NCI-H2227 (cell line): Measurements from ENCODE around the gene ASNSD1.
"Not testable (repeated sequence)": the region's sequence is repeated elsewhere in the genome, so short reads cannot be mapped to it uniquely, and the experiment has no call there.

ENCODE experiments used
- DNase-seq: peaks from one replicate; lab custom pipeline; 2025; ENCODE audit not compliant: unreplicated experiment; lab: John Stamatoyannopoulos, UW

The ASNSD1 gene

DNA sequence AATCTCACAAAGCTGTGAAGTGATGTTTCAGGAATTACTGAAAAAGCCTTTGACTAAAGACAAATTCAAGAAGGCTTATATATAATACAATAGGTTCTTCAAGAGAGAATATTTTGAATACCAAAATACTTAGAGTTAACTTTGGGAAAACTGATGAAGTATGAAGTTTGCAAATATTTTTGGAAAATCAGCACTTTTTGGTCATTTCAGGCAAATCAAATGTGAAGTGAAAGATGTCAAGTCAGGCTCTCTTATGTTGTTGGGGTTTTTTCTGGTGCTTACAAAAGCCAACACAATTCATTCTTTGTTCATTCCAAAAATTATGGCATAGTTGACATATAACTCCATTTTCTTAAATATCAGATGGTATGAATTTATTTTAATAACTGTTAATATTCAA is 14.7 kb upstream of the ASNSD1 start:
- no peak for DNase-seq

DNA sequence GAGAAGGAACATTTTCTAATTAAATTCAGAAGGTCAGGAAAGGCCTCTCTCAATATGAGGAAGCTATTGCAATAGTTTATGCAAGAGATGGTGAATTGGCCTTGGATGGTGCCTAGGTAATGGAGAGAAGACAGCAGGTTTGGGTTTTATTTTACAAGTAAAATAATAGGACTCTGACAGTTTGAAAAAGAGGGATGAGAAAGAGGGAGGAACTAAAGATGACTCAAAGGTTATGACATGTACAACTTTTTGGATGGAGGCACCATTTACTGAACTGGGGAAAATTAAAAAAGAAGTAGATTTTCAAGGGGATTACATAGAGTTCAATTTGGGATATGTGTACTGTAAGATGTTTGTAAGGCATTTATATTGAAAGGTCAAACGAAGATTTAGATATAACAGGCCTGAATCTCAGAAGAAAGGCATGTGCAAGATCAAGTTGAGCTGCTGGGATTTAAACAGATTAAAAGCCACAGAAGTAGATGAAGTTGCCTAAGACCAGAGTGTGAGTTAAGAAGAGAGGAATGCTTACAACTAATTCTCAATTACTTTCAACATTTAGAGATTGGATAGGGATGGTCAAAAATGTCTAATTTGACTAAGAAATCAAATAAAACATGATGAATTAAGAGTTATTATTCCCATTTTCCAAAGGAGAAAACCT is 12.3 kb upstream of the ASNSD1 start:
- no peak for DNase-seq

DNA sequence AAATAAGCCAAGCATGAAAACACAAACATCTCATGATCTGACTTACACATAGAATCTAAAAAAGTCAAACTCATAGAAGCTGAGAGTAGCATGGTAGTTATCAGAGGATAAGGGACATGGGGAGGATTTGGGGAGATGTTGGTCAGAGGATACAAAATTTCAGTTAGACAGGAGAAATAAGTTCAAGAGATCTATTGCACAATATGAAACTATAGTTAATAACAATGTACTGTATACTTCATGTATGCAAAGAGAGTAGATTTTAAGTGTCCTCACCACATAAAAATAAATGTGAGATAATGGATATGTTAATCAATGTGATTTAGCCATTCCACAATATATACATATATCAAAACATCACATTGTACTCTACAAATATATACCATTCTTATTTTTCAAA is 10.0 kb upstream of the ASNSD1 start:
- DNase-seq = no peak

DNA sequence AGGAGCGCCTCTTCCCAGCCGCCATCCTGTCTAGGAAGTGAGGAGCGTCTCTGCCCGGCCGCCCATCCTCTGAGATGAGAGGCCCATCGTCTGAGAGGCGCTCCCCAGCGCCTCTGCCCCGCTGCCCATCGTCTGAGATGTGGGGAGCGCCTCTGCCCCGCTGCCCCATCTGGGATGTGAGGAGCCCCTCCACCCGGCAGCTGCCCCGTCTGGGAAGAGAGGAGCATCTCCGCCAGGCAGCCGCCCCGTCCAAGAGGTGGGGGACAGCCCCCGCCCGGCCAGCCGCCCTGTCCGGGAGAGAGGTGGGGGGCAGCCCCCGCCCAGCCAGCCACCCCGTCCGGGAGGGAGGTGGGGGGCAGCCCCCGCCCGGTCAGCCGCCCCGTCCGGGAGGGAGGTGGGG is 7.8 kb upstream of the ASNSD1 start:
- DNase-seq = not testable (repeated sequence)

DNA sequence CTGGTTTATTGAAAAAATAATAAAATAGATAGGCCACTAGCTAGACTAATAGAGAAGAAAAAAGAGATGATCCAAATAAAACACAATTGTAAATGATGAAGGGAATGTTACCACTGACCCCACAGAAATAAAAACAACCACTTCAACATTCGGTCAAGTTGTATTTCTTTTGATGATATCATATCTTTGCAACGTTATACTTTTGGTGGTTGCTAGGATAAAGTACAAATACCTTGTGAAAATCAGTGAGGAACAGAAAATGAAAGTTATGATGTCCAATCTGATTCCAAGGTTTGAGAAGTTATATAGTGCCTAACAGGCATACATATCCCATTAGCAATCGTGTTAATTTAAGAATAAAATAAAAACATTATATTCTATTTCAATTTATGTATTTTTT is 6.6 kb upstream of the ASNSD1 start:
- no peak for DNase-seq

DNA sequence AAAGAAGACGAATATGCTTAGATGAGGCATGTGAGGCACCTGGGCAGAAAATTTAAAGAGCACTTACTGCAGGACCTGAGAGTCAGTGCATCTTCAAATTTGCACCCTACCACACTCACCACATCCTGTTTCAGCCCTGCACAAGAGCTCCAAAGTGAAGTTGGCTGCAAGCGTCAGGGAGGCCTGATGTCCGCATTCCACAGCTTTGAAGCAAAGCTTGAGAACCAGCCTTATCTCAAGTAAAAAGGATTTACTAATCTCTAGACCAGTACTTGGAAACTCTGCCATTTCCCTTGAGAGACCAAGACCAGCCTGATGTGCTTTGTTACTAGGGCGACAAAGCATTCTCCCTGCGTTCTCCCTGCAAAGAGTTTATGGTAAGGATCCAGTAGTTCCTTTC is 3.4 kb upstream of the ASNSD1 start:
- DNase-seq = no peak

DNA sequence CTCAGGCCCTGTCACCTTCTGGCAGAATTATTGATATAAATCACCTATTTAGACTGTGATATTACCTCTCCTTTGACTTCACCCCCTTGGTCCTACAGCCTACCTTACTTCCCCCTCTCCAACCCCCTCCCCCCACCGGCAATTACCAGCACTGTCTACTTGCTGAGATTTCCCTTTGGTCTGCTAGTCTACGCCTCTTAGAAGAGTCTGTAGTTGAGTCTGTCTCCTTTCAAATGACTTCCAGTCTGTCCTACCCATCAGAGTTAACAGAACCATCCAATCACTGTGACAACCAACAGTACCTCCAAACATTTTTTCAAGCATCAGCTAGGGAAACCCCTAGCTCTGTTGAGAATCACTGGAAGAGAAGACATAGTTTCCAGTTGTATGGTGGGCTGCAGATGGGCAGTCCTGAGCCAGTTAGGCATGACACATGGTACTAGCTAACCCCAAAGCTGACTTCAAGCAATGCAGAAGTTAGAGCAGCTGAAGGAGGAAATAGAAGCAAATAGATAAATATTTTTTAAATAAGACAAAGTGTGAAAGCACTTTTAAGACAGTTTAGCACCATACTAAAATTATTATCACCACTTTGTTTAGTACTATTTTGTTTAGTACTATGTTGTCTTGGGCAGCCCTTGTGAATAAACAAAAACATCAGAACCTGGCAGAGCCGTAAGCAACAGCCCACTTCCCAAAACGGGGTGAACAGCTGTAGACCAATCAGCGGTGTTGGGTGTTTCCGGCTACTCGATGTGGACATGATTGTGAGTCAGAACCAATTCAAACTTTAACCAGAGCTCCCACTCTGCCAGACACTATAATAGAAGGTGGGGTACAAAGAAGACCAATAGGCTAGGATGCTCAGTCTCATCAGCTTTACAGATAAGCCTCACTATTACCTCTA is 2.7 kb upstream of the ASNSD1 start:
- DNase-seq = no peak

DNA sequence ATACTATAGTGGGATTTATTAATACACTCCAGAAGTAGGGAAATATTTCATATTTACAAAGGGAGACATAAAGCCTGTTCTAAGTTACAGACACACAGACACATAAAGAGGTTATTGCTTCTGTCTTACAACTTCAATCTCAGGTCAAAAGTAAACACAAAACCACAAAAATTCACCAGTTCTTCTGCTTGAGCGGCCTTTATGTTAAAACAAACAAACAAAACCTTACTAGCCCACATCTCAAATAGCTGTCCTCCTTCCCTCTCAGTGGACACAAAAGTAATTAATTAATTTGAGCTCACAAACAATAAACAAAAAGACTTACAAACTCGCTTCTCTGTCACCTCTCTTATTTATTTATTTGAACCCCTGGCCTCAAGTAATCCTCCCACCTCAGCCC is 1.5 kb upstream of the ASNSD1 start:
- DNase-seq = no peak

DNA sequence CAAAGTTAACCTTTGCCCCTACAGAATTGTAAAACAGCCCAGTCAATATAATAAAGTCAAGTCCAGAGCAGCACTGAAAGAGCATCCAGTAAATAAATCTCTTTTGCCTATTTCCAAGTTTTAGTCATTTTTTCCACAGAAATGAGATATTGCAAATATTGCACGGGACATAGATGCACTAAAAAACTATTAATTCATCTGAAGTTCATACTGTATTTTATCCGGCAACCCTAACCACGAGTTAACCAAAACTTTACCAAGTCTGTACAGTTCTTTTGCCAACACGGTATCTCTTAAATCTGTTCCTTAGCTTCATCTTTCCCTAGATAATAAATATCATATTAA is 484 bp upstream of the ASNSD1 start:
- no peak for DNase-seq

DNA sequence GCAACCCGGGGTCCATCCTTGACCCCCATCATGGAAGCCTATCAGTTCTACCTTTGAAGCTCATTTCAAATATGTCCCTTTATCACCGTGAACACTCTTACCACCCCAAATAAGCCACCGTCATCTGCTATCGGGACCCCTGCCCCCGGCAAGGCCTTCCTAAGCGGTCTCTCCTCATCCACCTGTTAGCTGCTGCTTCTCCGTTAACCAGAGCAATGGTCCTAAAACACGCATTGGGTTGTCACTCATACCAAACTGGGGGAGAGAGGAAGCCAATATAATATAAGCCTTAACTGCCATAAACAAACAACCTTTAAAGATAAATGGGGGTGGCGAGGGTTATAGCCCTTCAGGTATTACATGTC is 680 bp downstream of the ASNSD1 start:
- no peak for DNase-seq

DNA sequence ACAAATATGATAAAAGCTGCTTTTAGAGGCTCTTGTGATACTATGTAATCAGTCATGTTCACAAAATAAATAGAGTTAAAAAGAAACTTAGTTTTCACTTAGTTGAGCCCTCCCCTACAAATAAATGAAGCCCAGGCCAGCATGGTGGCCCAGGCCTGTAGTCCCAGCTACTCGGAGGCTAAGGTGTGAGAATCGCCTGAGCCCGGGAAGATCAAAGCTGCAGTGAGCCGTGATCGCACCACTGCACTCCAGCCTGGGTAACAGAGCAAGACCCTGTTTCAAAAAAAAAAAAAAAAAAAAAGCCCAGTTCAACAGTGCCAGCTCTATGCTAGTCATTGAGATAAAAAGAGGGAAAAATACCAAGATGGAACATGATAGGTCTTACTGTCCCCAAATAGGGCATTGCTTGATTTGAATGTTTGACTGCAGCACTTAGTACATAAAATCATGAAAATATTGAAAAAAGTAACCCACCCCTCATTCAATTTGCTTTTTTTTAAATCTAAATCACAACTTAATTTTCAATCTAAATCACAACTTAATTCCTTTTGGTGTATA is 1.5 kb downstream of the ASNSD1 start:
- DNase-seq = no peak

DNA sequence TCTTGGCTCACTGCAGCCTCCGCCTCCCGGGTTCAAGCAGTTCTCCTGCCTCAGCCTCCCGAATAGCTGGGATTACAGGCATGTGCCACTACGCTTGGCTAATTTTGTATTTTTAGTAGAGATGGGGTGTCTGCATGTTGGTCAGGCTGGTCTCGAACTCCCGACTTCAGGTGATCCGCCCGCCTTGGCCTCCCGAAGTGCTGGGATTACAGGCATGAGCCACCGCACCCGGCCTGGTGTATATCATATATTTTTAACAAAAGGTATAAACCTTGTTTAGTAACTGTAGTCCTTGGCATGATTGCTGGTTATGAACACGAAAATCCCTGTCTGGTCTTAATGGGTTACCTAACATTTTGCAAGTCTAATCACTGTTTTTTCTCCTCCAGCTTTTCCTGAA is 2.1 kb downstream of the ASNSD1 start:
- DNase-seq = not testable (repeated sequence)

DNA sequence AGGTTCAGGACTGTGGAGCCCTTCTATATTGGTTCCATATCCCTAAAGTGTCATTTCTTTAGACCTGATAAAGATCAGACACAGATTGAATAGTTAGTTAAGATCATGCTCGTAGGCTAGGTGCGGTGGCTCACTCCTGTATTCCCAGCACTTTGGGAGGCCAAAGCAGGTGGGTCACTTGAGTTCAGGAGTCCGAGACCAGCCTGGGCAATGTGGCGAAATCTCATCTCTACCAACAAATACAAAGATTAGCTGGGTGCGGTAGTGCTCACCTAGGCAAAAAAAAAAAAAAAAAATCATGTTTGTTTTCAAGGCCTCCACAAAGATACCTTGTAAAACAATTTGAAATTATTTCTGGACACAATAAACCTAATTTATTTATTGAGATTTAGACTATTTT is 8.7 kb downstream of the ASNSD1 start:
- no peak for DNase-seq

DNA sequence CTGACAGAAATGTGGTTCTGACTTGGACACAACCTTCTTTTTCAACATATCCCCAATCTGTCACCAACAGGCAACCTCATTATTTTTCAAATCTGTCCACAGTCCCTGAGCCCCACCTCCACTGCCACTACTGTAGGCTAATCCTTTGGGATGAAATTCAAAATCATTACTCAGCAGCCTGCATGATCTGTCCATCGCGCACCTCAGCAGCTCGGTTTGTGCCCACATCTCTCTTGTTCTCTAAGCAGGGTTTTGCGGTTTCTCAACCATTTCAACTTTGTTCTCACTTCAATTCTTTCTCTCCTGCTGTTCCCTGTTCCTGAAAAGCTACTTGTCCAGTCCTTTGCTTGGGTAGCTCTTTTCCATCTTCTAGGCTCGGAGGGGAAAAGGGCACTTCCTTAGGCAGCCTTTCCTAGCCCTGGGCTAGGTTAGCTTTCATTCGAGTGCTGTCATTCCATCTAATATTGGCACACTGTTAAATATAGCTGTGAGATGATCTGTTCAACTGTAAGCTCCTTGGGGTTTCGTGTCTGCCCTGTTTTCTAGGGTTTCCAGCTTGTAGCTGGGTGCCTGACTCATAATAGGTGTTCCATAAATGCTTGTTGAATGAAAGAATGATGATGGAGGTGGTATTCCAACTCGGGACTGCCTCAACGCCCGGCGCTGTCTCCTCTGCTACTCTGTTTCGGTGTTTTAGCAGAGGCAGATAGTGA is 12.6 kb downstream of the ASNSD1 start:
- DNase-seq = peak; percentile 38

DNA sequence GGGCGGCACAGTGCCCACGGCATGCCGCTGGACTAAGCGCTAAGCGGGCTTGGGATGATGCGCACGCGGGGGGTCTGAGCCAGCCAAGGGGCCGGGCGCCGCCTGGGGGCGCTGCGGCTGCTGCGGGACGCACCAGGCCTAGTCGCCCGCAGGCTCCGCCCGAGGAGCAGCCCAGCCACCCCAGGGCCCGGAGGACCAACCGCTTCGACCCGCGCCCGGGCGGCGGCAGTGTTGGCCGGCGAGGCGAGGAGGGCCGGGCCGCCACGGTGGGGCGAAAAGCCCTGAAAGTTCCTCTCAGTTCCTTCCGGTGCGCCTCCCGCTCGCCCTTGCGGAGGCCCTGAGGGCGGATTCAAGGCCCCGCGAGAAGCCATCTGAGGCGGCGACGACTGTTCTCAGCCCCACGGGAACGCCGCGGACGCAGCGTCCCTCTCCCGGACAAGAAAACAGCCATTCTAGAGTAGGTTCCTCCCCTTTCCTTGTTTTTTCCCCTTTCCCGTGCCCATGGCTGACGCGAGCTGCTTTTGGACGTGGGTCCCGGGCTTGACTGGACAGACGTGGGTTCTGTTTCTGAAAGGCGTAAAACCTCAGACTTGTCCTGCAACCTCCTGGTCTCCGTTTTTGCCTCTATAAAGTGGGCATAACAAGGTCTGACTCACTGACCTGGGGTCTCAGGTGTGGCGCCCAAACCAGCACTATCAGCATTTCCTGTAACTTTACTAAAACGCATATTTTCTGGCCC is 13.3 kb downstream of the ASNSD1 start, which contains the start of gene ANKAR:
Gene ANKAR (plus strand): TSS at position 297 of the 739 bp plus-strand sequence. CDS start 1,821 bp downstream, outside the sequence.
- peak; percentile 96 for DNase-seq

DNA sequence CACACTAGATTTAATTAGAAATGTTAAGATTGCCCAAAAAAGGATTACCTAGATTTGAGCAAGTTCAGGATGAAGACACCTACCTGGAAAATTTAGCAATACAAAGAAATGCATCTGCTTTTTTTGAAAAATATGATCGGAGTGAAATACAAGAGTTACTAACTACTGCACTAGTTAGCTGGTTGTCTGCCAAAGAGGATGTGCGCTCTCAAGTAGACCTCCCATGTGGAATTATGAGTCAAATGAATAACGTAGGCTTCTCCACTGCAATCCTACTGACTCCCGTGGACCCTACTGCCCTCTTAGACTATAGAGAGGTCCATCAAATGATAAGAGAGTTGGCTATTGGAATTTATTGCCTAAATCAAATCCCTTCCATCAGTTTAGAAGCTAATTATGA is 15.2 kb downstream of the ASNSD1 start:
- no peak for DNase-seq

DNA sequence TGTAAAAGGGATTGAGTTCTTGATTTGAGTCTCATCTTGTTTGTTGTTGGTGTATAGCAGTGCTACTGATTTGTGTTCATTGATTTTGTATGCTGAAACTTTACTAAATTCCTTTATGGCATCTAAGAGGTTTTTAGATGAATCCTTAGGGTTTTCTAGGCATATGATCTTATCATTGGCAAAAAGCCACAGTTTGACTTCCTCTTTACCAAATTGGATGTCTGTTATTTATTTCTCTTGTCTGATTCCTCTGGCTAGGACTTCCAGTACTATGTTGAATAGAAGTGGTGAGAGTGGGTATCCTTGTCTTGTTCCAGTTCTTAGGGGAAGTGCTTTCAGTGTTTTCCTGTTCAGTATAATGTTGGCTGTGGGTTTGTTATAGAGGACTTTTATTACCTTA is 18.0 kb downstream of the ASNSD1 start:
- DNase-seq = no peak

DNA sequence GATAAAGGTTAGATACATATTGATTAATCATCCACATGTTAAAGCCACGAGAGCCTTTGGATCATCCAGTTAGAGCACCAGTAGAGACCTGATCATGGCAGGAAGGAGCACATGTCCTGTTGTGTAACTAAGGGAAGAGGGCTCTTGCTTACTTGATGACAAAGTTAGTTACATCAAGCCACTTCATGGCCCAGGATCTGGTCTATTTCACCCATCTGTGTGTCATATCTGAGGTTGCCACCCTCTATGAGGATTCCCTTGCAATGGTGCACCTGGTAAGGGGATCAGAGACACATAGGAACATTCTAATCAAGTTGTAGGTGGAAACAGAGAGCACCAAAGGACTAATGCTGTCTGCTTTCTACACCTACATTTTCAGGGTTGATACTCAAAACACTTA is 19.9 kb downstream of the ASNSD1 start:
- no peak for DNase-seq

DNA sequence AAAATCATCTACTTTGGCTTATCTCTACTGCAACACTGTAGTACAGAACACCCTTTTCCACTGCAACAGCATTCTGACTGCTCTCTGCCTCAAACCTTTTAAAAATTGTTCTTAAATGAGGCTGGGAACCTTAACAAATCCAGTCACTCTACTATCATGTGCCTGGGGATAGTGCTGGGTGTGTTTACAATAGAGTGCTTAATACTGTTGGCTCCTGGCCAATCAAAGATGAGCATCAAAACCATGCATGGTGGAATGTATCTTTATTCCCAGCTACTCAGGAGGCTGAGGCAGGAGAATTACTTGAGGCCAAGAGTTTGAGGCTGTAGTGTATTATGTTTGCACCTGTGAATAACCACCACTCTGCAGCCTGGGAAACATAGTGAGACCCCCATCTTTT is 20.6 kb downstream of the ASNSD1 start:
- no peak for DNase-seq

DNA sequence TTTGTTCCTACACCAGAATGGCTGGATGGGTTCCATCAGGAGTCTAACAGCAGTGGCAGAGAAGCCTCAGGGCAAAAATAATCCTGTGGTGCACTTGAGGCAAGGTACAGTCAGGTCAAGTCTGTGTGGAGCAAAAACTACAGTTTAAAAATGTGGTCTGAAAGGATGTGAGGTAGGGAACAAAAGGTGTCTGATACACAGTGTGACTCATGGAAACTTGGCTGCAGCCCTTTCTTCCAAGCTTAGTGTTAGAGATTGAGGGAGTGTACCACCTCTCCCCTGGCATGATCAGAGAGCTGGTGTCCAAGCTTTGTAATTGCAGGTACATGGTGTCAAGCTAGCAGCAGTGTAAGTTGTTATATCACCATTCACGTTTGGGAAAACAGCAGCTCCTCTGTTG is 22.1 kb downstream of the ASNSD1 start:
- no peak for DNase-seq

DNA sequence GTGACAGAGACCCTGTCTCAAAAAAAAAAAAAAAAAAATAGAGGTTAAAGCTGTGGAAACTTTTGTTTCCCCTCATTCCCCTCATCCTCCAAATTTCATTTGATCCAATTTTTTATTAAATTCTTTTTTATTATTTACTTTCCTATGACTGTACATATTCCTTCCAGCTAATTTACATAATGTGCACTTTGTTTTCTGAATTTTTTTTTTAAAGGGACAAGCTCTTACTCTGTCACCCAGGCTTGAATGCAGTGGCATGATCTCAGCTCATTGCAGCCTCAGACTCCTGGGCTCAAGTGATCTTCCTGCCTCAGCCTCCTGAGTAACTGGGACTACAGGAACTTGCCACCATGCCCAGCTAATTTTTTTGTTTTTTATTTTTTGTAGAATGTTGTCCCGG is 23.6 kb downstream of the ASNSD1 start:
- no peak for DNase-seq
